Measurements from ENCODE around the gene PRMT5.
"Not testable (repeated sequence)": the region's sequence is repeated elsewhere in the genome, so short reads cannot be mapped to it uniquely, and the experiment has no call there.

PRMT5 gene

GRCh38 chr14:22932146-22932545 lies 3.0 kb upstream of the PRMT5 start:
- no peak for DNase-seq (ENCODE audit: low read depth)

GRCh38 chr14:22929961-22930364 lies 787 bp upstream of the PRMT5 start:
- no peak for DNase-seq (ENCODE audit: low read depth)

- DNase-seq (ENCODE audit: low read depth): no peak
These were observed 706 bp downstream of the PRMT5 start for GRCh38 chr14:22928237-22929103.

GRCh38 chr14:22926316-22926715 lies 2.9 kb downstream of the PRMT5 start:
- no peak for DNase-seq (ENCODE audit: low read depth)

GRCh38 chr14:22925513-22925912 lies 3.7 kb downstream of the PRMT5 start:
- DNase-seq (ENCODE audit: low read depth): no peak

GRCh38 chr14:22923746-22924145 lies 5.4 kb downstream of the PRMT5 start:
- DNase-seq (ENCODE audit: low read depth): no peak

- no peak for DNase-seq (ENCODE audit: low read depth)
These were observed 6.9 kb downstream of the PRMT5 start for GRCh38 chr14:22922294-22922693.

- no peak for DNase-seq (ENCODE audit: low read depth)
These were observed 8.5 kb downstream of the PRMT5 start for GRCh38 chr14:22920697-22921096.

- DNase-seq (ENCODE audit: low read depth): no peak
These were observed 9.6 kb downstream of the PRMT5 start for GRCh38 chr14:22919601-22919921.

- DNase-seq (ENCODE audit: low read depth): peak; percentile 100
These were observed 10.2 kb downstream of the PRMT5 start, which contains the start of gene RBM23 for GRCh38 chr14:22918804-22919600. RBM23 (minus strand) TSS chr14:22919149.

GRCh38 chr14:22915886-22916521 lies 13.2 kb downstream of the PRMT5 start:
- no peak for DNase-seq (ENCODE audit: low read depth)

- DNase-seq (ENCODE audit: low read depth): not testable (repeated sequence)
These were observed 14.3 kb downstream of the PRMT5 start for GRCh38 chr14:22914836-22915235.

- DNase-seq (ENCODE audit: low read depth): no peak
These were observed 18.3 kb downstream of the PRMT5 start for GRCh38 chr14:22910916-22911315.

- DNase-seq (ENCODE audit: low read depth): no peak
These were observed 20.6 kb downstream of the PRMT5 start for GRCh38 chr14:22908601-22909000.

GRCh38 chr14:22907429-22907828 lies 21.7 kb downstream of the PRMT5 start:
- DNase-seq (ENCODE audit: low read depth): no peak

GRCh38 chr14:22906073-22906472 lies 23.1 kb downstream of the PRMT5 start:
- DNase-seq (ENCODE audit: low read depth): no peak

GRCh38 chr14:22905627-22906026 lies 23.5 kb downstream of the PRMT5 start:
- DNase-seq (ENCODE audit: low read depth): no peak

GRCh38 chr14:22903742-22904087 lies 25.5 kb downstream of the PRMT5 start:
- no peak for DNase-seq (ENCODE audit: low read depth)

GRCh38 chr14:22901799-22902198 lies 27.4 kb downstream of the PRMT5 start:
- DNase-seq (ENCODE audit: low read depth): no peak

GRCh38 chr14:22900081-22900799 lies 28.9 kb downstream of the PRMT5 start:
- DNase-seq (ENCODE audit: low read depth): no peak

GRCh38 chr14:22898302-22899090 lies 30.7 kb downstream of the PRMT5 start:
- no peak for DNase-seq (ENCODE audit: low read depth)

Measured in stimulated activated CD8-positive, alpha-beta memory T cell treated with anti-CD3 and anti-CD28 coated beads, Interleukin-12 subunit alpha, Interleukin-12 subunit beta, amount 100 ng/mL, for 1 hour (primary cell).